GM19240 (cell line): Measurements from ENCODE around the gene HLCS.

Experiments
- DNase-seq: peaks from one replicate; pipeline ENCODE4 v3.0.0; 2011; ENCODE audit warnings: low spot score; ENCODE audit not compliant: insufficient read length

Gene HLCS

DNA sequence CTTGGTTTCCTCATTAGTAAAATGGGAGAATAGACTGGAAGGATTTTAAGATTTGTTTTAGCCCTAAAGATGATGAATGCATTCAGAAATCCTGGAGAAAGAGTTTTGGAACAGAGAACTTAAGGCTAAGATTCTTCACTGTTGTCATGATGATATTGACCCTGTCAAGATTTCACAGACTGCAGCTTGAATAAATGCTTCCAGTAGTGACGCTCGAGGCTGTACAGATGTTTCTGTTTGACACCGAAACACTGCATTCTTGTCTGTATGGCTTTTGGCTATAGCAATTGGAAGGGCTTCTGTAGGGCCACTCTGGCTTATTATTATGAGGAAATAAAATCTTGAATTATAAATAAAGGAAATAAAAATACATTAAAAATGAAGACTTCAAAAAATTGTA lies 241.8 kb downstream of the HLCS start:
- DNase-seq: no peak

DNA sequence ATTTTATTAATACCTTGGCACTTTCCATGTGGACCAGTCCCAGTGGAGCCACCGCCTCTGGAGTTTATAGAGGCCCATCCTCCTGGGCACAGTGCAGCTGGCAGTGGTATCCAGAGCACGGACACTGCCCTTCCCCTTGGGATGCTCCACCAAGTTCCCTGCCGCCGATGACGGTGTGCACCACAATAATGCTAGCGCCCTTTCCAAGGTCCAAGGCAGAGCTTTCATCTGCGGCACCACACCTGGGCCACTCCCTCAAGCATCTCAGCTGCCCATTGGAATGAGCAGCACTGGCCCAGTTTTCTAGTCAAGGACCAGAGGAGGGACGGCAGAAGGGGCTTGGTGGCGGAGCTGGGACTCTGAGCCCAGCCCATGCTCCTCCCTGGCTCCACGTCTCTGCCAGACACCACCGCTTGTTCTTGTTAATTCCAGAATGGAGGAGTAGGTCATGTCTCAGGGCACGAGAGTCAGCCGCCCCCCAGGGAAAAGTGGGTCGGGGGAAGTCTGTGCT lies 243.0 kb downstream of the HLCS start:
- no peak for DNase-seq

DNA sequence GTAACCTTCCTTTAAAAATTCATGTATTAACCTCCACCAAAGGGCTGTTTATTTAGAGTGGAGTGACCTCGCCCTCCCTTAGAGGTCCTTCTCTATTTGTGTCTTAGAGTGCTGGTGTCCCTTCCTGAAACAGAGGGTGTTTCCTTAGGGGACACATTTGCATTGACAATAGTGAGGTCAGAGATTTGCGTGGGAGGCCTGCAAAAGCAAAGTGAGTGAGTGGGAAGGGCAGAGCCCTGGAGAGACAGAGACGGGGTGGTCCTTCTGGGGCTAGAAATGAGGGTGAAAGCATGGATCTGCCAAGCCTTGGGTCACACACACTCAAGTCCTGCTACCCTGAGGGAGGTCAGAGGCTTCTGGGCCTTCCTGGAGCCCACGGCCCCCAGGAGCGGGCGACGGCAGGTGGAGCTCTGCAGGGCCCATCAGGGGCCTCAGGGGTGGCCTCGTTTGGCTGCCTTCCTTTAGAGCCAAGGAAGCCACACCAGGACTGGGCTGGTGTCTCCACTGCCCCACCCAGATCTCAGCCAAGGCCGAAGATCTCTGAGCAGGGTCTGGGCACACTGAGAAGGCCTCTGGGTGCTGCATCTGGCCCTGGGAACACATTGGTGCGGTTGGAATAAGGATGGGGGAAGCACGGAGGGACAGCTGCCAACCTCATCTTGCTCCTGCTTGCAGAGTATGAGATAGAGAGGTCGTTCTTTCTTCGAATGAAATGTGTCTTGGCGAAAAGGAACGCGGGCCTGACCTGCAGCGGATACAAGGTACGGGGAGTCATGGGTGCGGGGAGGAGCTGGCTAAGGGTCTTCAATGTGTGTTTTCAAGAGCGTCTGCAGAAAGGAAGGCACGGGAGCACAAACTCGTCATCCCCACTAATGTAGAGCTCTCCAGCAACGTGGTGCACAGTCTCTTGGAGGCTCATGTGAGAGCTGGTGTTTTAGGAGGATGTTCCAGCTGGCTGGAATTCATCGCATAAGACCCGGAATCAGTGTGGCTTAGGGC lies 243.8 kb downstream of the HLCS start:
- no peak for DNase-seq

DNA sequence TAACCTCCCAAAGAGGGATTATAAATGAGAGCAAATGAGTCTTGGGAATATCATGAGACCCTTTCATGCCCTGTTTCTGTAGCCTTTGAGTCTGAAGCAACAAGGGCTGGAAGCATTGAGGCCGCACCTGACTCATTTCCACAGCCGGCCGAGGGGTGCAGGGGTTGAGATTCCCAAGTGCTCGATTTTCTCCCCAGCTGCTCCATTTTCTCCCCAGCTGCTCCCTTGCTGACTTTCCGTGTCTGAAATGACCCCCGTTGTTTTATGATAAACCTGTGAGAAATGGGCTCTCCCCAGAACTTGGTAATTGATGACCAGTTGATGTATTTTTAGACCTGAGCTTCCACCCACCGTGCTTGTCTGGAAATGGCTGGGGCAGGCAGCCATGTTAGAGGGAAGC lies 244.7 kb downstream of the HLCS start:
- DNase-seq: no peak

DNA sequence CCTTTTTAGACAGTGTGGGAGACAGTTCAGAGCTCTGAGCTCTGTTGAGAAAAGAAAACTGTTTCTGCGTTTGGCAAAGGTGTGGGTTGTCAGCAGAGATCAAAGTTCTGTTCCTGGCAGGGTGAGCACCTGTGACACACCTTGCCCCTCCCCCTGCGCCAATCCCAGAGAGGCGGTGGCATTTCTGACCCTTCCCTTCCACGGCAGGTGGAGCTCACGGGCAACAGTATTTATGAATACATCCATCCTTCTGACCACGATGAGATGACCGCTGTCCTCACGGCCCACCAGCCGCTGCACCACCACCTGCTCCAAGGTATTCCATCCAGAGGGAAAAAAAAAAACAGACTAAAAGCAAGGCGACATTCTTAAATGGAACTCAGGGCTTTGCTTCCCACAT lies 246.9 kb downstream of the HLCS start:
- no peak for DNase-seq

DNA sequence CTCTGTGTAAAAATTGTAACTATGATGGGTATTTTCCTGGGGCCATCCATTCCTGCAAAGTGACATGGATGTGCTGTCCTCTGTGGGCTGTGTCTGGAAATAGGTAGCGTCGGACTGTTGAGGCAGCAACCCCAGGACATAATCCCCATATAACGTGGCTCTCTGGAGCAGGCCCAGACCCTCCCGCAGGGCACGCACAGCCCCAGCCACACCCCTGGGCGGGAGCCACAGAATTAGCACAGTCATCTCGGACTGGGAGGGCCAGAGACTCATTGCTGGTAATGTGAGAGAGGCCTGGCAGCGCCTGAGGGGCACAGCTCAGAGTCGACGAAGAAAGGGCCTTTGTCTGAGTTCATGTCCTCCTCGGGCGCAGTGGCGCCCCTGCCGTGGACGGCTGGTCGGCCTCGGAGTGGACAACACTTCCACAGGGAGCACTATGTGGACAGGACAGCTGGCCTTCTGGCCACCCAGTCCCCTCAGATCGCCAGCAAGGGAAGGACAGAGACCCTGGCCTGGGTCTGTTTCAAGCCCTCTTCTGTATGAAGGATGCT lies 247.4 kb downstream of the HLCS start:
- no peak for DNase-seq

DNA sequence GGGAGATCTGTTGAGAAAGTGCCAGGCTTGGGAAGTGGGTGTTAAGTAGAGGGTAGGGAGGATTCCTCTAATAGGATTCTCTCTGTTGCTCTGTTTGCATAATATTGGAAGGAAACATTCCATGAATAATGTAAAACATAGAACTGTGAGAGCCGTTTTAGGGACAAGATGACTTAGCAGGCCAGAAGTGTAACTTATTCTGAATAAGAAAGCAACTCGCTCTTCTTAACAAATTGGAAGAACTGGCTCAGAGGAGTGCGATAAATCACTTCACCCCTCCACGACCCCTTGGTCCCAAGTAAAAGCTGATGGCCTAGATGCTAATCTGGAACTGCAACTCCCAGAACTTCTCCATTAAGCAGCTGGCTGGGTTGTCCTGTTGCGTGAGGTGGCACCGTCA lies 248.5 kb downstream of the HLCS start:
- no peak for DNase-seq

DNA sequence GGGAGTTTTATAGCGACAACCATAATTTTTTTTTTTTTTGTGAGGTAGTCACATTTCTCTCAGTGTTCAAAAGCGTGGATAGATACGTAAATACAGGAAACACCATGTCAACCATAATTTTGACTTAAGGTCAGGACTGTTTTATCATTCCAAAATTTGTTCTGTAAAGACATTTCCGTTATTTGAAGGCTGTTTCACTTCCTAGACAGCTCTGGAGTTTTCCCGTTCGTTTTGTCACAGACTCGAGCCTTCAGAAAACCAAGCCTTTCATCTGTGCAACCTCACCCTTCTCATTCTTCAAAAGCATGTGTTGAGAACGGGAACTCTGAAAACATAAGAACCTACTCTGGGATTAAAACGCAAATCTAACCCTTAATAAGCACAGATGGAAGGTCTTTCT lies 249.6 kb downstream of the HLCS start:
- DNase-seq: no peak

DNA sequence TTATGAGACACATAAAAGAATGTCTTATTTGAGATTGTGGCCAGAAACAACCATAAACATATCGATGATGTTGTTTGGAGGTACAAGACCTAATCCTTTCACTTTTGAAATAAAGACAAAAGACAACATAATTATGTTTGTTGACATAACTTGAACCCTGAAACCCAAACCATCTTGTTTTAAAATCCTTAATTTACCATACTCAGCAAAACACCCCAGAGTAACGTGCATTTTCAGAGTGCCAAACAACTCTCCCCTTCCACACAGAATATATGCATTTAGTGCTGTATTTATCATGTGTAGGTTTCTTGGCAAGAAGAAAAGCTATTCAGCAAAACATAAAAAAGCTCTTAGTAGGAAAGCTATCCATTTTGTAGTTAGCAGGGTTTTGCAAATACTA lies 250.1 kb downstream of the HLCS start:
- DNase-seq: no peak

DNA sequence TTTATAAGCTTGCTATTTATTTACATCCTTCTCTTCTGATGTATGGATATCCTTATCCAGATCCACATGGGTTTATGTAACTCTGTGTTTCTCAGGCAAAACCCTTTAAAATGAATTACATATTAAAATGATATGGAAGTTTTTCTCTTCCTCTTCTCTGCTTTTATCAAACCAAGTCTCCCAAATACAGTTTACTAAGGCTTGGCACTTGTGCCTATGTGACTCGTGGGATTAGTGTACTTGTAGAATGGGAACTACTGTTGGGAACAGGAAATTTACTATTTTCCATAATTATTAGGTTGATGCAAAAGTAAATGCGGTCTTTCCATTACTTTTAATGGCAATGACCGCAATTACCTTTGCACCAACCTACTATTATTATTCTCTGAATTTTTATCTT lies 252.7 kb downstream of the HLCS start:
- DNase-seq: no peak

DNA sequence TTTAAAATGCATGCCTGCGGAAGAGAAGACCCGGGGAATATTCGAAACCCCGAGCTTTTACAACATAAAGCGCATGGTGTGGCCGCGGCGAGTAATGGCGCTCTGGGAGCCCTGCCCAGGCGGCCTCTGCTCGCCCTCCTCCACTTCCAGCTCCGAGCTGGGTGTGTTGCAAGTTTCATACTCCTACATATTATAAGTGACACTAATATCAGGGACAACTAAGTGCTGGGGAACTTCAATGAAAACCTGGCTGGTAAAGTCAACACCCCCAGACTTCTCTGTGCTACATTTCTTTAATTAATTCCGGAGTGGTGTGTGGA lies 255.8 kb downstream of the HLCS start:
- no peak for DNase-seq

DNA sequence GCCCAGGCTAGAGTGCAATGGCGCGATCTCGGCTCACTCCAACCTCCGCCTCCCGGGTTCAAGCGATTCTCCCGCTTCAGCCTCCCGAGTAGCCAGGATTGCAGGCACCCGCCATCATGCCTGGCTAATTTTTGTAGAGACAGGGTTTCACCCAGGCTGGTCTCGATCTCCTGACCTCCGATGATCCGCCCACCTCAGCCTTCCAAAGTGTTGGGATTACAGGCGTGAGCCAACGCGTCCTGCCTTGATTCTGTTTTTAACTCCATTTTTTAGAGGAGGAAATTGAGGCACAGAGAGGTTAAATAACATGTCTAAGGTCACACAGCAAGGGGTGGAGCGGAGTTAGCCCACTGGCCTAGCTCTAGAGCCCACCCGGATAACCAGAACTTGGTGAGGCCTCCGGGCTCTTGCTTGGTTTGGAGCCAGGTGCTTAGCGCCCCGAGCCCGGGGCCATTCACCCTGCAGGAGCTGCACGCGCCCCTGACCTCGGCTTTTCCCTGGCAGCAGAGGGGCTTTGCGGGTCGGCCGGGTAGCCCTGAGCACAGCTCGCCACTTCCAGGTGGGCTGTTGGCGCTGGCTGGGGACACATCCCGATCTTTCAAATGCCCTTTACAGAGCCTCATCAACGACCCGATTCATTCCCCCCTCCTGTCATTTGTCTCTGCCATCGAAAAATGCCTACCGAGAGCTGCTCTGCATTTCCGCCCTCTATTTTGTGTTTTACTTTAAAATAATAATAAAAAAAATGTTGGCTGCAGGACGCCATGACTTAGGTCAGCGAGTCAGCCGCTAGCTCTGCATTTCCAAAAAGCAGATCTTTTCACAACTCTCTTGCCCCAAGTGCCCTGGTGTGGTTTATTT lies 256.4 kb downstream of the HLCS start:
- DNase-seq: no peak

DNA sequence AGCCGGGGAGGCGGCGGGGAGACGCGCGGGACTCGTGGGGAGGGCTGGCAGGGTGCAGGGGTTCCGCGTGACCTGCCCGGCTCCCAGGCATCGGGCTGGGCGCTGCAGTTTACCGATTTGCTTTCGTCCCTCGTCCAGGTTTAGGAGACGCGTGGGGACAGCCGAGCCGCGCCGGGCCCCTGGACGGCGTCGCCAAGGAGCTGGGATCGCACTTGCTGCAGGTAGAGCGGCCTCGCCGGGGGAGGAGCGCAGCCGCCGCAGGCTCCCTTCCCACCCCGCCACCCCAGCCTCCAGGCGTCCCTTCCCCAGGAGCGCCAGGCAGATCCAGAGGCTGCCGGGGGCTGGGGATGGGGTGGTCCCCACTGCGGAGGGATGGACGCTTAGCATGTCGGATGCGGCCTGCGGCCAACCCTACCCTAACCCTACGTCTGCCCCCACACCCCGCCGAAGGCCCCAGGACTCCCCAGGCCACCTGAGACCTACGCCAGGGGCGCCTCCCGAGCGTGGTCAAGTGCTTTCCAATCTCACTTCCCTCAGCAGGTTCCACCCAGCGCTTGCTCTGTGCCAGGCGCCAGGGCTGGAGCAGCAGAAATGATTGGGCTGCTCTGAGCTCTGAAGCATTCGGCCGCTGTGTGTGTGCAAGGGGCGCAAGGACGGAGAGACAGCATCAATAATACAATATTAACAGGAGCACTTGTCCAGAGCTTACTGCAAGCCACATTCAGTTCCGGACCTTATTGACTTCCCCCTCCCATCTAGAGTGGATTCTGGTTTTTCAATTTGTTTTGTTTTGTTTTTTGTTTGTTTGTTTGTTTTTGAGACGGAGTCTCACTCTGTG lies 257.2 kb downstream of the HLCS start:
- no peak for DNase-seq

DNA sequence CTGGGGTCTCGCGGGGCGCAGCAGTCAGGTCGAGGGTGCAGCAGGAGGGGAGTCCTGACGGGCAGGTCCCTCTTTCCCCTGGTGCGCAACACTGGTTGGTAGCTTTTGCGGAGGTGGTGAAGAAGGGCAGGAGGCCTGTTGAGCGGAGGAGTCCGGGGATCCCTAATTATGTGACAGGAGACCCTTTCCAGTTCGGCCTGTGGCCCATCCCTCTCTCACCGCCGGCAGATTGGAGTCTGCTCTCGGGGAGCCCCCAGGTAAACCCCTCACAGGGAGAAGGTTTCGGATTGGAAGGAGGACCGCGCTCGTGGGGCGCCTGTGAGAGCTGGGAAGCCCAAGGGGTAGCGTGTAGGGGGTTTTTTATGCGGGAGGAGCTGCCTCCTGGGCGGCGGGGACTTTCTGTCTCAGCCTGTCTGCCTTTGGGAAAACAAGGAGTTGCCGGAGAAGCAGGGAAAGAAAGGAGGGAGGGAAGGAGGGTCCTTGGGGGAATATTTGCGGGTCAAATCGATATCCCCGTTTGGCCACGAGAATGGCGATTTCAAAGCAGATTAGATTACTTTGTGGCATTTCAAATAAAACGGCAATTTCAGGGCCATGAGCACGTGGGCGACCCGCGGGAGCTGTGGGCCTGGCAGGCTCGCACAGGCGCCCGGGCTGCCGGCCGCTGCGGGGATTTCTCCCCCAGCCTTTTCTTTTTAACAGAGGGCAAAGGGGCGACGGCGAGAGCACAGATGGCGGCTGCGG lies 258.0 kb downstream of the HLCS start:
- no peak for DNase-seq

DNA sequence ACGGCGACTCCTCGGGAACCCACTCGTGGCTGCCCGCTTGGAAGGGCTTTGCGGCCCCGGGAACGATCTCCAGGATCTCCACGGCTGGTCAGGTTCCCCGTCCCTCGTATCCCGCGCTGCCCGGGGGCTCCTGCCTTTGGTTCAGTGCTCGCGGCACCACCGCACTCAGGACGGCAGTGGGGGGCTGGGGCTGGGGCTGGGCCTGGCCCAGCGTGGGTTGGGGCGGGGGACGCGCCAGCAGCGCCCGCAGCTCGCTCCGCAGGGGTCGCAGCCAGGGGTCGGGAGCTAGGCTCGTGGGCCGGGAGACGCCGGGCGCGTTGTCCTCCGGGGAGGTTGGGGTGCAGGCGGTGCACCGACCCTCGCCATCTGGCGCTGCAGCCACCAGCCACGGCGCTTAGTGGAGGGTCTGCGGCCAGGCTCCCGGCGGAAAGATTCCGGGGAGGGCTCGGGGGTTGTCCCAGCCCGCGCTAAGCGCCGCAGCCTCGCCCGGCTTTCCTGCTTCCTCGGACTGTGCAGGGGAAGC lies 258.6 kb downstream of the HLCS start:
- DNase-seq: no peak

DNA sequence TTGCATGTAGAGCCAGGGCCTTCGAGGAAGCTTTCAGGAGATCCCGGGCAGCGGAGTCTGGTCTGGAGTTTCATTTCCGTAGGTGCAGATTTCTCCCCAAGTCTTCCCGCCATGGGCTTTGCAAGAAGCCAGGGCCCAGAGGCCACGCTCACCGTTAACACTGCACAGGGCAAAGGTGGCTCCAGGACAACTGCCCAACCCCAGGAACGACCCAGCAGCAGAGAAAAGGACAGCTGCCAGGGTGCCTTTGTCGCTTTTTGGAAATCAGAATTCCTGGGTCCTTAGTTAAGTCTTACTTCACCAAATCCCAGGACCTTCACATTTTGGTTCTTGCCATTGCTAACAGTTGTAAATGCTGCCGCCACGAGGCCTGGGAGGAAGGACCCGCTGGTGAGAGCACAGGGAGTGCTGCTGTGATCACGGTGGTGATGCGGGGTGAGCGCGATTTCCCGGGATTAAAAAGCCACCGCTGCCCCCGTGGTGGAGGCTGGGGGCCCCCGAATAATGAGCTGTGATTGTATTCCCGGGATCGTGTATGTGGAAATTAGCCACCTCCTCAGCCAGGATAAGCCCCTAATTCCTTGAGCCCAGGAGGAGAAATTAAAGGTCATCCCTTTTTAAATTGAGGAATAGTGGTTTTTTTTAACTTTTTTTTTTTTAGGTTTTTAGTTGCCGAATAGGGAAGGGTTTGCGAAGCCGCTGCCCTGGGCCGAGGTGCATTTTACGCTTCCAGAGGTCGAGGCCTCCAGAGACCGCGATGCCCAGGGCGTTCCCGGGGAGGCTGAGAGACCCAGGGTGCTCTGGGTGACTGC lies 259.3 kb downstream of the HLCS start:
- no peak for DNase-seq

DNA sequence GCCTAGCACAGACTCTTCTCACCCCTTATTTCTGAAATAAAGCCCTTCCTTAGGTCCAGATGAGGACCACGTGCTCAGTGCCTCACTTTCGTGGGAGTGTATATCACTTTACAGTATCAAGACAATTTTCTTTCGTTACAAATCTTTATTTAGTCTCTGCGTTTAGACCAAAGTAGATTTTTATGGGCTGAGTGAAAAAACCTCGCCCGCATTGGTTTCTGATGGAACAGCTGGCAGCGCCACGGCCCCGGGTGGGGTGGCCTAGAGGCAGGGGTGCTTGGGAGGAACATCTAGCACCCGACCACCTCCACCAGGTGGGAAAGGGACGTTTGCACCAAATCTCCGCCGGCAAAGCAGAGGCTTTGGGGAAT lies 260.0 kb downstream of the HLCS start:
- DNase-seq: no peak

DNA sequence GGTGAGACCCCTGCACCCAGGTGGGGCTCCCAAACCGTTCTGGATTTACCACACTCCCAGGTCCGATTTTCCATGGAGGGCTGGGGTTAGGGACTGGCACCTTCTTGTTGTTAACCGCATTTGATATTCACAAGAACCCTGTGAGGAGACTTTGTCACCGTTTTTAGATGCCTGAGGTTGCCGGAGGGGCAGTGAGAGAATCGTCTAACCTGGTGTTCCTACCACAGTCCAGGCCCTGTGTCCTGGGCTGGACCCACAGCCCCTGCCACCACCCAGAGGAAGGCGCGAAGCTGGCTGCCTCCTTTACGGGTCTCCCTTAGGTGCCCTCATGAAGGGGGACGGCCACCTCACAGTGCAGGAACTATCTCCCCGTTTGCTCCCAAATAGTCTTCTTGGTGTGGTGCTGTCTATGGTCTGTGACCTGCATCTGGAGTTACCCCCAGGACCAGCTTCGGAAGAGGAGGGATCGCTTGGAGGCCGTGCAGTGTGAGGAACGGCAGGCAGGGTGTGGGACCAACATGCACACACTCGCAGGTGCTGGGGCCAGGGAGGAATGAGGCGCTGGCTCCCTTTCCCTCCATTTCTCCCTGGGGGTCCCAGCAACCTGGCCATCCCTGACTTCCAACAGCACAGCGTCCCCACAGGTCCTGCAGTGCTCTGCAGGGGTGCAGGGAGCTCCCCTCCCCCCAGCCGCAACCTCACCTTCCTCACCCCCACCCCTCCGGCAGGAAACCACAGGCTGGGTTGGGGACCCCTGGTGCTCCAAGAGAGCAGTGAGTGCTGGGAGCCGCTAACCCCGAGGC lies 260.6 kb downstream of the HLCS start:
- no peak for DNase-seq
